ENCODE results near the gene CFDP1. TPM values are rescaled to one million over a fixed set of nuclear protein-coding genes. Genes with fewer than 3 reads are reported as not detected.

CFDP1 gene
- total and polyA plus RNA-seq, 2 experiments from 2014 or later = 103 to 114 TPM

DNA sequence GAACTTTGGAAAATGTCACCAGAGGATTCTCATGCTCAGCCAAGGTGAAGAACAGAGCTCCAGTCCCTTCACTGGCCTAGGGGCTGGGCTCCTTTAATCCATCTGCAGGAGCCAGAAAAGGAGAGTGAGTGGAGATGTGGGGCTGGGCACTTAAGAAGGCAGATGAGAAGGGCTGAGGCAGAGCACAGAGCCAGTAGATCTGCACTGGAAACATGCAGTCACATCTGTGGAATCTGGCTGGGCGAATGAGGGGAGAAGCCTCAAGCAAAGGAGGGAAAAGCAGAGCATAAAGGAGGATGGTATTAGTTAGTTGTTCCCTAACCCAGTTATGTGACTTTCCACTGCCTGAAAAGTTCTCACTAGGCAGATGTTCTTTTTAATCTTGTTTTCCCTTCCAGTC, 131.5 kb downstream of the CFDP1 start:
- no peak overlapping the region for H3K4me3 ChIP-seq
- no peaks in the 10 kb centered on the region for H3K27me3 ChIP-seq
- H3K9me3 ChIP-seq (ENCODE audit: low read depth) = no peaks in the 10 kb centered on the region
- no peaks in the 10 kb centered on the region for H3K36me3 ChIP-seq
- peaks cover 19% of the 10 kb centered on the region for H3K4me1 ChIP-seq (ENCODE audit: low read depth)
- no peak overlapping the region for H3K27ac ChIP-seq
- TF ChIP-seq, protein P1, sequence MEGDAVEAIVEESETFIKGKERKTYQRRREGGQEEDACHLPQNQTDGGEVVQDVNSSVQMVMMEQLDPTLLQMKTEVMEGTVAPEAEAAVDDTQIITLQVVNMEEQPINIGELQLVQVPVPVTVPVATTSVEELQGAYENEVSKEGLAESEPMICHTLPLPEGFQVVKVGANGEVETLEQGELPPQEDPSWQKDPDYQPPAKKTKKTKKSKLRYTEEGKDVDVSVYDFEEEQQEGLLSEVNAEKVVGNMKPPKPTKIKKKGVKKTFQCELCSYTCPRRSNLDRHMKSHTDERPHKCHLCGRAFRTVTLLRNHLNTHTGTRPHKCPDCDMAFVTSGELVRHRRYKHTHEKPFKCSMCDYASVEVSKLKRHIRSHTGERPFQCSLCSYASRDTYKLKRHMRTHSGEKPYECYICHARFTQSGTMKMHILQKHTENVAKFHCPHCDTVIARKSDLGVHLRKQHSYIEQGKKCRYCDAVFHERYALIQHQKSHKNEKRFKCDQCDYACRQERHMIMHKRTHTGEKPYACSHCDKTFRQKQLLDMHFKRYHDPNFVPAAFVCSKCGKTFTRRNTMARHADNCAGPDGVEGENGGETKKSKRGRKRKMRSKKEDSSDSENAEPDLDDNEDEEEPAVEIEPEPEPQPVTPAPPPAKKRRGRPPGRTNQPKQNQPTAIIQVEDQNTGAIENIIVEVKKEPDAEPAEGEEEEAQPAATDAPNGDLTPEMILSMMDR (IDR thresholded peaks at IDR 0.05; ENCODE audit: low read depth, low read length) = no peak
- no peak for DNase-seq (ENCODE audit: low read depth in 1 of 2, low spot score in 1 of 2)

DNA sequence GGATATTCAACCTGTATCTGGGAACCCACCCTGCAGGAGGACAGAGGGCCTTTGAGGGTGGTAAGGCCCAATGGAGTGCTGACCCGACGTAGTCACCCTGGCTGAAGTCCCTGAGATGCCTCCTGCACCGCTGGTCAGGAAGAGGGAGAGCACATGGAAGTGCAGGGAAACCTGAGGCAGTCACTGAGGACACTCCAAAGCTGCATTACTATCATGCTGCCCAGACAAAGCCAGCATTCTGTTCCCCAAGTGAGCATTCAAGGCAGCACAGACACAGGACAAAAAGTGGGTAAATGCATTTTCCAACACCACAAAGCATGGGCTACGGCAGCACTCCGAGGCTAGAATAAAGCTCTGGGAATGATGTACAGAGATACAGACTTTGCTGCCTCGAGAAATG, 135.0 kb downstream of the CFDP1 start:
- Histone ChIP-seq H3K4me1 (ENCODE audit: low read depth) (no peaks in the 10 kb centered on the region), H3K9me3 (ENCODE audit: low read depth) (no peaks in the 10 kb centered on the region), H3K27ac (no peak overlapping the region), H3K36me3 (peaks cover 3% of the 10 kb centered on the region), H3K4me3 (no peak overlapping the region), H3K27me3 (no peaks in the 10 kb centered on the region)
- TF ChIP-seq, protein P1 (IDR thresholded peaks at IDR 0.05; ENCODE audit: low read depth, low read length) = no peak
- no peak for DNase-seq (ENCODE audit: low read depth in 1 of 2, low spot score in 1 of 2)

DNA sequence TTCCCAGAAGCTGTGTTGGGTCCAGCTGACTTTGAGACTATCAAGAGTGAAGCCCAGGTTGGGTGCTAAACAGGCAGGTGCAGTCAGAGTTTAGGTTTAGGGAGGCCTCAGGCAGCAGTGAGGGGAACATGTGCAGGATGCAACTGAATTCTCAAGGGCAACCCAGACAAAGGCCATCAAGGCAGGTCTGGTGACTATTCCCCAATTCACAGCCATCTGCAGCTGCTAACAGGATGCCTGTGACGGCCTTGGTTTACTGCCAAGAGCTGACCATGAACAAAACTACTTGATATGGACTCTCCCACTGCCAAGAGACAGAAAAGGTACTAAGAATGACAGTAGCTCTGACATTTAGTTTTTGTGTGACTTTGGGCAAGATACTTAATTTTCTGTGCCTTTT, 136.7 kb downstream of the CFDP1 start:
- Histone ChIP-seq H3K36me3 (peaks cover 3% of the 10 kb centered on the region), H3K27ac (no peak overlapping the region), H3K27me3 (no peaks in the 10 kb centered on the region), H3K4me3 (no peak overlapping the region), H3K4me1 (ENCODE audit: low read depth) (no peaks in the 10 kb centered on the region), H3K9me3 (ENCODE audit: low read depth) (no peaks in the 10 kb centered on the region)
- TF ChIP-seq, protein P1 (IDR thresholded peaks at IDR 0.05; ENCODE audit: low read depth, low read length) = no peak
- DNase-seq (ENCODE audit: low read depth in 1 of 2, low spot score in 1 of 2) = peak in 1 of 2 donors; percentile 70

DNA sequence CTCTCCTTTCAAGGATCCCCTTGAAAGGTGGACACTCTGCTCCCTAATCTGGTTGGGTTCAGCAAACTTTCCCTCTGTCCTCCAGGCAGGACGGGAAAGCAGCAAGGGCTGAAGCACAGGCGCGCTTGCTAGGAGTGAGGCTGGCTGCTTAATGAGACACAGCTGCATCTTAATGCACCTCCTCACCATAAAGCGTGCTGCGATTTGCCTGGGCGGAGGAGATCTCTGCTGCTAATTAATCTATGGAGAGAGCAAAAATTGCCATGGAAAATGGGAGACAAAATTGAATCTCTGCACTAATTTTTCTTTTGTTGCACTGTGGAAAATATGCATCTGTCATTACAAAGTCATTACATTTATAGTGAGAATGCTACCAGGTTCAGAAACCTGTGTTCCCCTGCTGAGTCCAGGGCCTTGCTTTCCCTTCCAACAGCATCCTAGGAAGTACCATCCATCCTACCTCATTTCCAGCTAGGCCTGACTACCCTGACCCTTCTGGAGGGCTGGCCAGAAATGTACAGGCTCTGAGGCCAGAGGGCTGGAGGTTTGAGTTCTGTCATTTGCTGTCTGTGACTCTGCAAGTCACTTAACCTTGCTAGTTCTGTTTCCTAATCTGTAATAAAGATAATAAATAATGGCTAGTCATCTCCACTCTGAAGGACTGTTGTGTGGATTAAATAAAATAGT, 138.4 kb downstream of the CFDP1 start:
- no peaks in the 10 kb centered on the region for H3K9me3 ChIP-seq (ENCODE audit: low read depth)
- peak overlapping the region; percentile 29 for H3K27ac ChIP-seq
- DNase-seq (ENCODE audit: low read depth in 1 of 2, low spot score in 1 of 2) = no peak
- no peak overlapping the region for H3K4me3 ChIP-seq
- TF ChIP-seq, protein P1 (IDR thresholded peaks at IDR 0.05; ENCODE audit: low read depth, low read length) = no peak
- no peaks in the 10 kb centered on the region for H3K27me3 ChIP-seq
- peaks cover 3% of the 10 kb centered on the region for H3K36me3 ChIP-seq
- H3K4me1 ChIP-seq (ENCODE audit: low read depth) = no peaks in the 10 kb centered on the region

DNA sequence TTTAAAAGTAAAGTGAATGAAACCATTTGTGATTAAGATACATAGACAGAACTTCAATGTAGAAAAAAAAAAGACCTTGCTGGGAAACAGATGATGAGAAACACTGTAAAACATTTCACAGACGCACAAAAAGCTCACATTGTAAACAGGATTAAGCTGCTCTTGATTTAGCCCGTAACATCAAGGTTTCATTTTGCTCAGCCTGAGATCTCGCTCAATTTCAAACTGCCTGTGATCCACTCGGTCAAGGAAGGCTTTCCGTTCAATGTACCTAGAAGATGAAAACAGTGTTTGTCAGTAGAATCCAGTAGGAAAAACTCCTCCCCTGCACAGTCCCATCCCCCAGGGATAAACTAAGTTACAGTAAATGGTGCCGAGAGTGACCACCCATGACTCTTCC, 139.5 kb downstream of the CFDP1 start:
- DNase-seq (ENCODE audit: low read depth in 1 of 2, low spot score in 1 of 2) = no peak
- Histone ChIP-seq H3K27me3 (no peaks in the 10 kb centered on the region), H3K9me3 (ENCODE audit: low read depth) (no peaks in the 10 kb centered on the region), H3K27ac (no peak overlapping the region), H3K4me3 (no peak overlapping the region), H3K4me1 (ENCODE audit: low read depth) (no peaks in the 10 kb centered on the region), H3K36me3 (peaks cover 3% of the 10 kb centered on the region)
- TF ChIP-seq, protein P1 (IDR thresholded peaks at IDR 0.05; ENCODE audit: low read depth, low read length) = no peak

All from cardiac muscle cell (in vitro differentiated cells and primary cell).